Endothelial cell (in vitro differentiated cells): ENCODE measurements around the gene XYLT1. TPM values are rescaled to one million over a fixed set of nuclear protein-coding genes. Genes with fewer than 3 reads are reported as not detected.

Source experiments
- DNase-seq: peaks from one replicate; pipeline ENCODE4 v3.0.0; 2021; ENCODE audit warnings: low spot score
- H3K27ac Mint-ChIP-seq: one replicate; pipeline ENCODE4 v1.8.0; 2021; ENCODE audit warnings: mixed read lengths, inconsistent platforms; ENCODE audit not compliant: unreplicated experiment
- H3K27me3 Mint-ChIP-seq: one replicate; pipeline ENCODE4 v1.8.0; 2021; ENCODE audit warnings: mild to moderate bottlenecking, moderate library complexity, mixed read lengths, inconsistent platforms; ENCODE audit not compliant: unreplicated experiment
- H3K36me3 Mint-ChIP-seq: one replicate; pipeline ENCODE4 v1.8.0; 2021; ENCODE audit warnings: mild to moderate bottlenecking, low read depth, mixed read lengths, inconsistent platforms; ENCODE audit not compliant: unreplicated experiment
- H3K4me1 Mint-ChIP-seq: one replicate; pipeline ENCODE4 v1.8.0; 2021; ENCODE audit warnings: mild to moderate bottlenecking, mixed read lengths, inconsistent platforms; ENCODE audit not compliant: unreplicated experiment
- H3K4me3 Mint-ChIP-seq: one replicate; pipeline ENCODE4 v1.8.0; 2021; ENCODE audit warnings: mild to moderate bottlenecking, mixed read lengths, inconsistent platforms; ENCODE audit not compliant: unreplicated experiment
- H3K9me3 Mint-ChIP-seq: one replicate; pipeline ENCODE4 v1.8.0; 2021; ENCODE audit warnings: mixed read lengths, inconsistent platforms; ENCODE audit not compliant: unreplicated experiment
- CTCF ChIP-seq: fragments of 200-600 bp; sonication (generic); IDR thresholded peaks from one replicate; pipeline ENCODE4 v1.5.0; 2021; ENCODE audit warnings: antibody characterized with exemption; ENCODE audit not compliant: unreplicated experiment
- total RNA-seq: library from RNA; stranded (reverse); fragmentation: NEBNext Ultra II Directional; extraction: Animal tissue kit (Norgen Biotek cat#: 25700); gene quantifications from one replicate; pipeline ENCODE4 v1.2.1, GENCODE V29; 2021; ENCODE audit not compliant: unreplicated experiment

Gene XYLT1
- total RNA-seq, 1 donor from 2014 or later = 11.1 TPM

- Mint-ChIP-seq H3K36me3 (no peaks in the 10 kb centered on the region), H3K9me3 (no peaks in the 10 kb centered on the region), H3K4me1 (no peaks in the 10 kb centered on the region), H3K27me3 (peaks cover 2% of the 10 kb centered on the region), H3K4me3 (no peak overlapping the region), H3K27ac (no peak overlapping the region)
- DNase-seq = no peak
- no peak for TF ChIP-seq CTCF
Measured at GRCh38 chr16:17193566-17194100, 277.1 kb downstream of the XYLT1 start.

GRCh38 chr16:17184026-17184425, 286.7 kb downstream of the XYLT1 start:
- Mint-ChIP-seq H3K27ac (no peak overlapping the region), H3K9me3 (no peaks in the 10 kb centered on the region), H3K4me3 (no peak overlapping the region), H3K36me3 (no peaks in the 10 kb centered on the region), H3K27me3 (no peaks in the 10 kb centered on the region), H3K4me1 (no peaks in the 10 kb centered on the region)
- no peak for TF ChIP-seq CTCF
- no peak for DNase-seq

GRCh38 chr16:17177959-17178905, 292.5 kb downstream of the XYLT1 start:
- Mint-ChIP-seq H3K4me1 (no peaks in the 10 kb centered on the region), H3K9me3 (no peaks in the 10 kb centered on the region), H3K27ac (no peak overlapping the region), H3K4me3 (no peak overlapping the region), H3K36me3 (no peaks in the 10 kb centered on the region), H3K27me3 (peaks cover 1% of the 10 kb centered on the region)
- TF ChIP-seq CTCF = no peak
- no peak for DNase-seq

GRCh38 chr16:17177242-17177958, 293.4 kb downstream of the XYLT1 start:
- Mint-ChIP-seq H3K36me3 (no peaks in the 10 kb centered on the region), H3K4me3 (no peak overlapping the region), H3K9me3 (no peaks in the 10 kb centered on the region), H3K27me3 (peaks cover 1% of the 10 kb centered on the region), H3K4me1 (peaks cover 4% of the 10 kb centered on the region), H3K27ac (no peak overlapping the region)
- no peak for DNase-seq
- no peak for TF ChIP-seq CTCF

- DNase-seq = no peak
- Mint-ChIP-seq H3K4me1 (peaks cover 7% of the 10 kb centered on the region), H3K4me3 (no peak overlapping the region), H3K9me3 (no peaks in the 10 kb centered on the region), H3K36me3 (no peaks in the 10 kb centered on the region), H3K27me3 (peaks cover 1% of the 10 kb centered on the region), H3K27ac (no peak overlapping the region)
- TF ChIP-seq CTCF = no peak
Measured at GRCh38 chr16:17176199-17176598, 294.6 kb downstream of the XYLT1 start.
